Activated naive CD4-positive, alpha-beta T cell treated with anti-CD3 and anti-CD28 coated beads for 36 hours (primary cell): ENCODE measurements around the gene PIK3IP1. TPM values are rescaled to one million over a fixed set of nuclear protein-coding genes. Genes with fewer than 3 reads are reported as not detected.
"Not testable (repeated sequence)": the region's sequence is repeated elsewhere in the genome, so short reads cannot be mapped to it uniquely, and the experiment has no call there.

Experiments
- CTCF ChIA-PET: fragments of 350-600 bp; sonication (Branson Sonifier 250); formaldehyde crosslinking; loops from one replicate; lab custom pipeline; 2021; ENCODE audit warnings: antibody characterized with exemption; lab: Charles Lee
- DNase-seq: peaks from one replicate; pipeline ENCODE4 v3.0.0-alpha.2; 2020
- H3K27ac Mint-ChIP-seq: one replicate; pipeline ENCODE4 v1.8.0; 2021; ENCODE audit warnings: mild to moderate bottlenecking, mixed read lengths
- H3K27me3 Mint-ChIP-seq: one replicate; pipeline ENCODE4 v1.8.0; 2021; ENCODE audit warnings: low read depth, mixed read lengths
- H3K36me3 Mint-ChIP-seq: one replicate; pipeline ENCODE4 v1.8.0; 2021; ENCODE audit warnings: low read depth, mixed read lengths
- H3K4me1 Mint-ChIP-seq: one replicate; pipeline ENCODE4 v1.8.0; 2021; ENCODE audit warnings: low read depth, mixed read lengths
- H3K4me3 Mint-ChIP-seq: one replicate; pipeline ENCODE4 v1.8.0; 2021; ENCODE audit warnings: mild to moderate bottlenecking, moderate library complexity, mixed read lengths
- H3K9me3 Mint-ChIP-seq: one replicate; pipeline ENCODE4 v1.8.0; 2021; ENCODE audit warnings: mixed read lengths
- intact Hi-C: fragments of 100-400 bp; cut with micrococcal nuclease; formaldehyde crosslinking; loops from one replicate; pipeline ENCODE4 v1.15.1; 2023
- total RNA-seq, 2 experiments: library from RNA; stranded (reverse); gene quantifications; one replicate each; pipeline ENCODE4 v1.2.3, GENCODE V29; 2021

PIK3IP1 gene
- total RNA-seq, 2 experiments from 2014 or later, result 27.4 to 28.6 TPM

GRCh38 chr22:31329029-31329428 is 36.7 kb upstream of the PIK3IP1 start:
- intact Hi-C loops, result no loop called here
- H3K9me3 Mint-ChIP-seq, result no peaks in the 10 kb centered on the region
- CTCF ChIA-PET, result interaction anchor here (1.0 kb wide), 1 partner anchor 14 kb away, joined by 3 read pairs; no protein-coding TSS in a partner anchor
- H3K27ac Mint-ChIP-seq, result peak overlapping the region; percentile 5
- DNase-seq, result no peak
- no peak overlapping the region for H3K4me3 Mint-ChIP-seq
- H3K27me3 Mint-ChIP-seq, result no peaks in the 10 kb centered on the region
- peaks cover 51% of the 10 kb centered on the region for H3K36me3 Mint-ChIP-seq
- H3K4me1 Mint-ChIP-seq, result peaks cover 35% of the 10 kb centered on the region

- CTCF ChIA-PET, result no interaction called here
- Mint-ChIP-seq H3K4me1 (peaks cover 33% of the 10 kb centered on the region), H3K4me3 (no peak overlapping the region), H3K9me3 (no peaks in the 10 kb centered on the region), H3K27me3 (no peaks in the 10 kb centered on the region), H3K36me3 (peaks cover 47% of the 10 kb centered on the region), H3K27ac (no peak overlapping the region)
- DNase-seq, result no peak
- intact Hi-C loops, result no loop called here
Measured at GRCh38 chr22:31328544-31328960, 36.3 kb upstream of the PIK3IP1 start.

- intact Hi-C loops, result no loop called here
- H3K27ac Mint-ChIP-seq, result no peak overlapping the region
- H3K4me1 Mint-ChIP-seq, result peaks cover 32% of the 10 kb centered on the region
- peaks cover 44% of the 10 kb centered on the region for H3K36me3 Mint-ChIP-seq
- no peaks in the 10 kb centered on the region for H3K27me3 Mint-ChIP-seq
- no peak for DNase-seq
- no peaks in the 10 kb centered on the region for H3K9me3 Mint-ChIP-seq
- CTCF ChIA-PET, result no interaction called here
- H3K4me3 Mint-ChIP-seq, result no peak overlapping the region
Measured at GRCh38 chr22:31327806-31328543, 35.7 kb upstream of the PIK3IP1 start.

- intact Hi-C loops, result no loop called here
- no peak overlapping the region for H3K27ac Mint-ChIP-seq
Measured at GRCh38 chr22:31326877-31327276, 34.6 kb upstream of the PIK3IP1 start.

GRCh38 chr22:31323578-31324550 is 31.6 kb upstream of the PIK3IP1 start:
- no peaks in the 10 kb centered on the region for H3K9me3 Mint-ChIP-seq
- H3K27ac Mint-ChIP-seq, result peak overlapping the region; percentile 34
- no peak overlapping the region for H3K4me3 Mint-ChIP-seq
- no peaks in the 10 kb centered on the region for H3K27me3 Mint-ChIP-seq
- H3K4me1 Mint-ChIP-seq, result peaks cover 11% of the 10 kb centered on the region
- CTCF ChIA-PET, result interaction anchor here (0.6 to 2.0 kb wide), 10 partner anchors 11 to 453 kb away, joined by 3 to 6 read pairs (median 3); partner anchors contain the start of genes LIMK2, PIK3IP1 and SELENOM
- intact Hi-C loops, result no loop called here
- H3K36me3 Mint-ChIP-seq, result peaks cover 28% of the 10 kb centered on the region
- no peak for DNase-seq

More at GRCh38 chr22:31326877-31327276, 34.6 kb upstream of the PIK3IP1 start:
- DNase-seq, result no peak
- Mint-ChIP-seq H3K27me3 (no peaks in the 10 kb centered on the region), H3K36me3 (peaks cover 40% of the 10 kb centered on the region), H3K4me3 (no peak overlapping the region), H3K4me1 (peaks cover 31% of the 10 kb centered on the region), H3K9me3 (no peaks in the 10 kb centered on the region)
- CTCF ChIA-PET, result interaction anchor here (1.6 kb wide), 1 partner anchor 11 kb away, joined by 4 read pairs; no protein-coding TSS in a partner anchor

GRCh38 chr22:31321421-31321820 is 29.1 kb upstream of the PIK3IP1 start:
- Mint-ChIP-seq H3K27ac (no peak overlapping the region), H3K4me3 (no peak overlapping the region), H3K4me1 (peaks cover 11% of the 10 kb centered on the region), H3K36me3 (peaks cover 18% of the 10 kb centered on the region), H3K9me3 (no peaks in the 10 kb centered on the region), H3K27me3 (no peaks in the 10 kb centered on the region)
- intact Hi-C loops, result no loop called here
- CTCF ChIA-PET, result interaction anchor here (0.8 to 1.0 kb wide), 2 partner anchors 9 to 13 kb away, joined by 3 to 4 read pairs; no protein-coding TSS in a partner anchor
- no peak for DNase-seq

GRCh38 chr22:31314220-31314619 is 21.9 kb upstream of the PIK3IP1 start:
- H3K27ac Mint-ChIP-seq, intact Hi-C loops, H3K9me3 Mint-ChIP-seq, H3K27me3 Mint-ChIP-seq, H3K4me3 Mint-ChIP-seq, DNase-seq: not testable (repeated sequence)
- H3K4me1 Mint-ChIP-seq, result peaks cover 20% of the 10 kb centered on the region
- CTCF ChIA-PET, result interaction anchor here (0.8 to 5.1 kb wide), 18 partner anchors 11 to 228 kb away, joined by 3 to 49 read pairs (median 10); partner anchors contain the start of genes LIMK2, PIK3IP1 and SELENOM
- peaks cover 12% of the 10 kb centered on the region for H3K36me3 Mint-ChIP-seq

GRCh38 chr22:31313366-31314147 is 21.3 kb upstream of the PIK3IP1 start:
- DNase-seq, result peak; percentile 87
- Mint-ChIP-seq H3K4me1 (peaks cover 27% of the 10 kb centered on the region), H3K27me3 (no peaks in the 10 kb centered on the region), H3K4me3 (no peak overlapping the region), H3K27ac (peak overlapping the region; percentile 12), H3K36me3 (peaks cover 12% of the 10 kb centered on the region), H3K9me3 (peaks cover 4% of the 10 kb centered on the region)
- CTCF ChIA-PET, result interaction anchor here (0.6 to 5.1 kb wide), 30 partner anchors 10 to 256 kb away, joined by 3 to 49 read pairs (median 6); partner anchors contain the start of genes LIMK2, PIK3IP1 and SELENOM
- intact Hi-C loops, result loop anchor here (1.0 to 2.0 kb wide), 5 partner anchors 21 to 225 kb away; partner anchors contain the start of genes LIMK2 and PIK3IP1

- Mint-ChIP-seq H3K4me1 (peaks cover 45% of the 10 kb centered on the region), H3K4me3 (no peak overlapping the region), H3K27me3 (no peaks in the 10 kb centered on the region), H3K9me3 (no peaks in the 10 kb centered on the region), H3K27ac (peak overlapping the region; percentile 82), H3K36me3 (no peaks in the 10 kb centered on the region)
- intact Hi-C loops, result loop anchor here (1.0 kb wide), 1 partner anchor 16 kb away; the partner anchor contains the start of gene PIK3IP1
- CTCF ChIA-PET, result interaction anchor here (0.8 to 1.4 kb wide), 4 partner anchors 12 to 96 kb away, joined by 3 to 4 read pairs (median 3); partner anchors contain the start of gene LIMK2
- peak; percentile 24 for DNase-seq
Measured at GRCh38 chr22:31308181-31308580, 15.9 kb upstream of the PIK3IP1 start.

- DNase-seq, result no peak
- peaks cover 43% of the 10 kb centered on the region for H3K4me1 Mint-ChIP-seq
- H3K36me3 Mint-ChIP-seq, result no peaks in the 10 kb centered on the region
- no peak overlapping the region for H3K27ac Mint-ChIP-seq
- intact Hi-C loops, result no loop called here
- H3K9me3 Mint-ChIP-seq, result no peaks in the 10 kb centered on the region
- no peak overlapping the region for H3K4me3 Mint-ChIP-seq
- CTCF ChIA-PET, result no interaction called here
- no peaks in the 10 kb centered on the region for H3K27me3 Mint-ChIP-seq
Measured at GRCh38 chr22:31305194-31305593, 12.9 kb upstream of the PIK3IP1 start.

GRCh38 chr22:31302537-31302936 is 10.2 kb upstream of the PIK3IP1 start:
- no peak for DNase-seq
- Mint-ChIP-seq H3K4me1 (peaks cover 33% of the 10 kb centered on the region), H3K27ac (no peak overlapping the region), H3K36me3 (no peaks in the 10 kb centered on the region), H3K9me3 (no peaks in the 10 kb centered on the region), H3K4me3 (no peak overlapping the region), H3K27me3 (no peaks in the 10 kb centered on the region)
- CTCF ChIA-PET, result interaction anchor here (1.3 to 2.3 kb wide), 3 partner anchors 10 to 29 kb away, joined by 3 to 14 read pairs (median 14); partner anchors contain the start of gene PIK3IP1
- intact Hi-C loops, result no loop called here
